SK-N-MC (cell line): Measurements from ENCODE around the gene ATG10.

Experiments
- EZH2 ChIP-seq: fragments of 200-600 bp; sonication (generic); IDR thresholded peaks from one replicate; pipeline ENCODE4 v1.6.1; 2017; ENCODE audit warnings: antibody characterized with exemption
- FOXP2 ChIP-seq: optimal IDR thresholded peaks from 2 replicates; pipeline ENCODE3; 2011; ENCODE audit warnings: mild to moderate bottlenecking, moderate library complexity; ENCODE audit not compliant: insufficient read depth; ENCODE audit errors: extremely low read length, control extremely low read depth
- POLR2AphosphoS5 ChIP-seq: IDR thresholded peaks from 2 replicates; pipeline ENCODE4 v1.6.1; 2012; ENCODE audit warnings: mild to moderate bottlenecking, low read depth, low read length, borderline replicate concordance

GRCh38 chr5:81925981-81926380 is 45.8 kb upstream of the ATG10 start:
- TF ChIP-seq POLR2AphosphoS5 (no peak), EZH2 (no peak), FOXP2 (no peak)
